DOHH2 (cell line): ENCODE data around the gene TEC.
A peak's percentile ranks its signal among the peaks of the same experiment; 100 is the strongest.

ENCODE experiments used
- H3F3A ChIP-seq: fragments of 200-600 bp; sonication (generic), shearing (Covaris generic); 2 replicates; pipeline ENCODE4 v1.6.0; 2016; ENCODE audit warnings: antibody characterized with exemption, mild to moderate bottlenecking; ENCODE audit not compliant: control insufficient read depth, insufficient read depth
- H3K27ac ChIP-seq: fragments of 200-600 bp; sonication (generic); 2 replicates; pipeline ENCODE4 v1.5.1; 2014; ENCODE audit warnings: low read depth, mild to moderate bottlenecking, low read length, moderate library complexity
- H3K27me3 ChIP-seq: fragments of 200-600 bp; sonication (generic); 2 replicates; pipeline ENCODE4 v1.6.1; 2014; ENCODE audit warnings: mild to moderate bottlenecking, low read length, mixed read lengths; ENCODE audit not compliant: control insufficient read depth
- H3K36me3 ChIP-seq: fragments of 200-600 bp; sonication (generic); 2 replicates; pipeline ENCODE4 v1.6.1; 2014; ENCODE audit warnings: mild to moderate bottlenecking, low read length, moderate library complexity, mixed read lengths; ENCODE audit not compliant: control insufficient read depth
- H3K4me1 ChIP-seq: fragments of 200-600 bp; sonication (generic); 2 replicates; pipeline ENCODE4 v1.6.1; 2014; ENCODE audit warnings: mild to moderate bottlenecking, low read length, mixed read lengths; ENCODE audit not compliant: control insufficient read depth
- H3K4me2 ChIP-seq: fragments of 200-600 bp; sonication (generic); 2 replicates; pipeline ENCODE4 v1.6.0; 2014; ENCODE audit warnings: mild to moderate bottlenecking, low read length, moderate library complexity
- H3K4me3 ChIP-seq: fragments of 200-600 bp; sonication (generic); 2 replicates; pipeline ENCODE4 v1.5.1; 2014; ENCODE audit warnings: mild to moderate bottlenecking, low read length, mixed read lengths
- H3K79me2 ChIP-seq: fragments of 200-600 bp; sonication (generic); 2 replicates; pipeline ENCODE4 v1.6.1; 2014; ENCODE audit warnings: mild to moderate bottlenecking, low read length, mixed read lengths; ENCODE audit not compliant: control insufficient read depth
- H3K9me2 ChIP-seq: fragments of 200-600 bp; sonication (generic); replicated peaks from 2 replicates; pipeline ENCODE4 v1.6.1; 2014; ENCODE audit warnings: mild to moderate bottlenecking, low read length, mixed read lengths; ENCODE audit not compliant: control insufficient read depth
- H3K9me3 ChIP-seq: fragments of 200-600 bp; sonication (generic); 2 replicates; pipeline ENCODE4 v1.6.1; 2014; ENCODE audit warnings: antibody characterized with exemption, low read length, mixed read lengths; ENCODE audit not compliant: control insufficient read depth, insufficient read depth
- H4K20me1 ChIP-seq: fragments of 200-600 bp; sonication (generic); 2 replicates; pipeline ENCODE4 v1.6.0; 2014; ENCODE audit warnings: low read depth, mild to moderate bottlenecking, antibody characterized with exemption, low read length, moderate library complexity; ENCODE audit not compliant: control insufficient read depth, insufficient read depth
- CTCF ChIP-seq: fragments of 200-600 bp; sonication (generic); IDR thresholded peaks from one replicate; pipeline ENCODE4 v1.5.1; 2014; ENCODE audit warnings: antibody characterized with exemption, mild to moderate bottlenecking, low read depth, low read length; ENCODE audit not compliant: poor library complexity, severe bottlenecking
- EZH2phosphoT487 ChIP-seq: fragments of 200-600 bp; sonication (generic); IDR thresholded peaks from 2 replicates; pipeline ENCODE4 v1.6.1; 2017; ENCODE audit warnings: borderline replicate concordance, mild to moderate bottlenecking, antibody characterized with exemption, low read length, moderate library complexity, mixed read lengths

The TEC gene

GRCh38 chr4:48138511-48138910, 131.1 kb downstream of the TEC start:
- H3K4me2 ChIP-seq: peak overlapping the region; percentile 35; the same call in 1 of the 2 replicates
- peak overlapping the region; percentile 37; the same call in 1 of the 2 replicates for H3K27ac ChIP-seq
- no peaks in the 10 kb centered on the region for H3K9me2 ChIP-seq
- H3K4me3 ChIP-seq: no peak overlapping the region
- no peaks in the 10 kb centered on the region for H3F3A ChIP-seq
- no peaks in the 10 kb centered on the region for H3K9me3 ChIP-seq
- H3K79me2 ChIP-seq: no peaks in the 10 kb centered on the region
- 0 out of 2 replicates have a peak, but pooled peaks cover 3% of the 10 kb centered on the region for H4K20me1 ChIP-seq
- H3K36me3 ChIP-seq: peaks cover 55% of the 10 kb centered on the region
- no peak for TF ChIP-seq CTCF
- TF ChIP-seq EZH2phosphoT487: no peak
- peaks cover 26% of the 10 kb centered on the region for H3K4me1 ChIP-seq
- no peaks in the 10 kb centered on the region for H3K27me3 ChIP-seq

- Histone ChIP-seq H3F3A (no peaks in the 10 kb centered on the region), H4K20me1 (0 out of 2 replicates have a peak, but pooled peaks cover 3% of the 10 kb centered on the region), H3K36me3 (peaks cover 55% of the 10 kb centered on the region), H3K27ac (no peak overlapping the region), H3K9me3 (no peaks in the 10 kb centered on the region), H3K4me3 (no peak overlapping the region), H3K79me2 (no peaks in the 10 kb centered on the region), H3K4me1 (peaks cover 26% of the 10 kb centered on the region), H3K4me2 (no peak overlapping the region), H3K27me3 (no peaks in the 10 kb centered on the region), H3K9me2 (no peaks in the 10 kb centered on the region)
- no peak for TF ChIP-seq EZH2phosphoT487
- no peak for TF ChIP-seq CTCF
These were observed 131.8 kb downstream of the TEC start for GRCh38 chr4:48137846-48138245.

GRCh38 chr4:48134081-48134480, 135.6 kb downstream of the TEC start, which contains the start of gene TXK:
Gene TXK, minus strand, starts transcription at chr4:48134250. Its CDS starts 80 bp downstream, at chr4:48134170.
- H3K9me2 ChIP-seq: no peaks in the 10 kb centered on the region
- H3K4me3 ChIP-seq: no peak within 1 kb of the TSS
- H3K27me3 ChIP-seq: no peaks in the 10 kb centered on the region
- no peaks in the 10 kb centered on the region for H3F3A ChIP-seq
- no peak within 1 kb of the TSS for H3K27ac ChIP-seq
- H3K79me2 ChIP-seq: no peaks in the 10 kb centered on the region
- TF ChIP-seq EZH2phosphoT487: no peak
- TF ChIP-seq CTCF: no peak
- H3K9me3 ChIP-seq: no peaks in the 10 kb centered on the region
- peaks cover 39% of the 10 kb centered on the region for H3K36me3 ChIP-seq
- H3K4me2 ChIP-seq: no peak within 1 kb of the TSS
- peaks cover 14% of the 10 kb centered on the region for H3K4me1 ChIP-seq
- no peaks in the 10 kb centered on the region for H4K20me1 ChIP-seq

GRCh38 chr4:48133669-48134068, 136.0 kb downstream of the TEC start:
- Histone ChIP-seq H3K79me2 (no peaks in the 10 kb centered on the region), H3K27me3 (no peaks in the 10 kb centered on the region), H3K4me2 (no peak overlapping the region), H3K9me3 (no peaks in the 10 kb centered on the region), H3K36me3 (peaks cover 35% of the 10 kb centered on the region), H4K20me1 (no peaks in the 10 kb centered on the region), H3F3A (no peaks in the 10 kb centered on the region), H3K27ac (no peak overlapping the region), H3K4me1 (peaks cover 10% of the 10 kb centered on the region), H3K4me3 (no peak overlapping the region), H3K9me2 (no peaks in the 10 kb centered on the region)
- TF ChIP-seq CTCF: no peak
- TF ChIP-seq EZH2phosphoT487: no peak
